Erythroblast (primary cell): ENCODE data around the gene RWDD1.

ENCODE experiments used
- GATA1 ChIP-seq: IDR thresholded peaks from 2 replicates; pipeline ENCODE4 v1.6.1; 2011; ENCODE audit warnings: low read depth, mild to moderate bottlenecking, control low read depth, low read length, moderate library complexity
- POLR2A ChIP-seq: IDR thresholded peaks from 2 replicates; pipeline ENCODE4 v1.6.1; 2011; ENCODE audit warnings: mild to moderate bottlenecking, low read length

GRCh38 chr6:116580198-116580597, 8.9 kb downstream of the RWDD1 start:
- no peak for TF ChIP-seq POLR2A
- no peak for TF ChIP-seq GATA1
